Lower leg skin (tissue), 4 donors: ENCODE data around the gene NCL. TPM values are rescaled to one million over a fixed set of nuclear protein-coding genes. Genes with fewer than 3 reads are reported as not detected.
"Not testable (repeated sequence)": the region's sequence is repeated elsewhere in the genome, so short reads cannot be mapped to it uniquely, and the experiment has no call there.

Experiments
- DNase-seq, 2 donors: peaks; one replicate each; pipeline ENCODE4 v3.0.0-alpha.2; 2019; ENCODE audit warnings: low spot score in 2 of 2
- H3K4me3 ChIP-seq: fragments of 200-600 bp; sonication (generic); 2 replicates; pipeline ENCODE4 v1.5.1; 2017; ENCODE audit warnings: mild to moderate bottlenecking, low read depth; ENCODE audit not compliant: poor library complexity, severe bottlenecking
- CTCF ChIP-seq, 3 donors: fragments of 450-650 bp; IDR thresholded peaks; one replicate each; pipeline ENCODE4 v1.5.1; 2016; ENCODE audit warnings: antibody characterized with exemption in 3 of 3, mild to moderate bottlenecking in 3 of 3, moderate library complexity in 2 of 3
- POLR2A ChIP-seq, 2 donors: fragments of 450-650 bp; IDR thresholded peaks; one replicate each; pipeline ENCODE4 v1.6.1; 2016 to 2017; ENCODE audit warnings: antibody characterized with exemption in 2 of 2, mild to moderate bottlenecking in 1 of 2, moderate library complexity in 1 of 2
- WGBS, 2 donors: methylation state at CpG; one replicate each; pipeline ENCODE4 v1.1.5; 2018; 5-methylcytosine and 5-hydroxymethylcytosine counted together
- intact Hi-C: fragments of 100-400 bp; cut with DNase I; formaldehyde crosslinking; loops from one replicate; pipeline ENCODE4 v1.15.0; 2023; ENCODE audit warnings: low total_unique reads
- total RNA-seq, 4 donors: library from RNA; depleted of rRNA; stranded (reverse); fragments of >200 nt; gene quantifications; one replicate each; pipeline ENCODE4 v1.1.0, GENCODE V29; 2016

The NCL gene
- total RNA-seq, 4 donors from 2014 or later: 82.4 to 145 (median 115) TPM

GRCh38 chr2:231412618-231412963 lies 51.7 kb downstream of the NCL start:
- intact Hi-C loops: no loop called here
- no peak for DNase-seq
- H3K4me3 ChIP-seq: no peak overlapping the region
- no peak for TF ChIP-seq POLR2A (IDR thresholded peaks at IDR 0.05)
- TF ChIP-seq CTCF (IDR thresholded peaks at IDR 0.05): no peak
- 21 to 37% methylated on average over 9 of the region's 9 CpGs for WGBS, 2 donors

DNA sequence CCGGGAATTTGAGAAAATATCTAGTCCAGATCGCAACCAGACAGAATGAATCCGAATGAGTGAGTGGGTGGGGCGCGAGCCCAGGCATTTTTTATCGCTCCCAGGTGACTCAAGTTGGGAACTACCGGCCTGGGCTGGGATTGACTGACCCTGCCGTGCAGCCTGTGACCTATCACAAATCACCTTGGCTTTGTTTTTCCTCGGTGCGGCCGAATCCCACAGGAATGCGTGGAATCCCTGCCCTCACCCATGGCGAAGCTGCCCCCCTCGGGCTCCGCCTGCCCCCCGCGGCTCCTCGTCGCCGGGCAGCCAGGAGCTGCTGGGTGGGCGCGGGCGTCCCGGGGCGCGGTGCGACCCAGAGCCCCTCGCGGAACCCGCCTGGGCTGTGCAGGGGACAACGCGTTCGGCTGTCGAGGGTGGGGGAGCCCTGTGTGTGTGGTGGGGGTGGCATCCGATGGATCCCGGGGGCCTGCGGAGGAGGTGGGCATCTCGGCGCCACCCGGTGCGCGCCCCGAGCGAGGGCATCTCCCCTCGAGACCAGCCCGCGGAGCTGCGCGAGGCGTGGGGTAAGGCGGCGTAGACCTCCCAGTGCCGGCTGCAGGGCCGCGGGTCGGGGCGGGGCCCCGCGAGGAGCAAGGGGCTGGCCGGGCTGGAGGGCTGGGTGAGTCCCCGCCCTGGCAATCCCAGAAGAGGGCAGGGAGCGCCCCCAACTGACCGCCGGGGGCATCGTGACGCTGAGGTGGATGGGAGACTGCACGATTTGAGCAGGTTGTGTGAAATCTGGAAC lies 52.3 kb downstream of the NCL start:
- intact Hi-C loops: no loop called here
- H3K4me3 ChIP-seq: peak overlapping the region; percentile 28
- WGBS, 2 donors: 3 to 4% methylated on average over 25 to 30 of the region's 67 CpGs
- TF ChIP-seq POLR2A (IDR thresholded peaks at IDR 0.05) (no peak), CTCF (IDR thresholded peaks at IDR 0.05) (no peak)
- peak; percentile 74 to 95 for DNase-seq

GRCh38 chr2:231411237-231411636 lies 53.0 kb downstream of the NCL start:
- DNase-seq: no peak
- 63 to 65% methylated on average over 3 of the region's 3 CpGs for WGBS, 2 donors
- H3K4me3 ChIP-seq: no peak overlapping the region
- intact Hi-C loops: no loop called here
- no peak for TF ChIP-seq POLR2A (IDR thresholded peaks at IDR 0.05)
- no peak for TF ChIP-seq CTCF (IDR thresholded peaks at IDR 0.05)

GRCh38 chr2:231410293-231411004 lies 53.8 kb downstream of the NCL start:
- intact Hi-C loops: no loop called here
- WGBS, 2 donors: 79 to 82% methylated on average over 6 of the region's 6 CpGs

DNA sequence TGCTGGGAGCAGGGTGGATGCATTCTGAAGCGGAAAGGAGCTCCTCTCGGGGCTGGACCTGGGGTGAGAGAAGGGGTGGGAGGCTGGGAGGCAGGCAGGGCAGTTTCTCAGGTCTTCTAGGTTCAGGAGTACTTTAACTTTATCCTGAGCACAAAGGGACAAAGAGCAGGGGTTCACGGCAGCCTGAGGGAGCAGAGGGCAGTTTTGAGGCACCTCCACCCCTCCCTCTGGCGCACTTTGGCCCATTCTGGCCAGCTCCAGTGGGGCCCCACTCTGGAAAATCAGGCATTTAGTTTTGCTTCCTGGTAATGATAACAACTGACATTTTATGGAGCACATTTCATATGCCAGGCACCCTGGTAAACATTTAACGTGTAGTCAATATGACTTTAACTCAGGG lies 54.5 kb downstream of the NCL start:
- TF ChIP-seq CTCF (IDR thresholded peaks at IDR 0.05) (no peak), POLR2A (IDR thresholded peaks at IDR 0.05) (no peak)
- DNase-seq: no peak
- WGBS, 2 donors: 93 to 94% methylated on average over 5 of the region's 5 CpGs
- intact Hi-C loops: no loop called here
- no peak overlapping the region for H3K4me3 ChIP-seq

More at GRCh38 chr2:231410293-231411004, 53.8 kb downstream of the NCL start:
- TF ChIP-seq CTCF (IDR thresholded peaks at IDR 0.05) (no peak), POLR2A (IDR thresholded peaks at IDR 0.05) (no peak)
- no peak overlapping the region for H3K4me3 ChIP-seq
- no peak for DNase-seq

GRCh38 chr2:231408304-231408703 lies 56.0 kb downstream of the NCL start:
- WGBS, 2 donors: 86 to 88% methylated on average over 9 of the region's 9 CpGs
- H3K4me3 ChIP-seq, intact Hi-C loops, DNase-seq: not testable (repeated sequence)

- DNase-seq, H3K4me3 ChIP-seq, intact Hi-C loops: not testable (repeated sequence)
- WGBS, 2 donors: 69 to 72% methylated on average over 5 of the region's 5 CpGs
Measured at GRCh38 chr2:231407686-231408085, 56.6 kb downstream of the NCL start.

GRCh38 chr2:231405601-231406367 lies 58.5 kb downstream of the NCL start:
- intact Hi-C loops: not testable (repeated sequence)
- WGBS, 2 donors: 16 to 19% methylated on average over 15 to 16 of the region's 16 CpGs

GRCh38 chr2:231404183-231404578 lies 60.1 kb downstream of the NCL start:
- H3K4me3 ChIP-seq, intact Hi-C loops: not testable (repeated sequence)
- WGBS, 2 donors: 89 to 90% methylated on average over 16 of the region's 16 CpGs

More at GRCh38 chr2:231405601-231406367, 58.5 kb downstream of the NCL start:
- not testable (repeated sequence) for DNase-seq, H3K4me3 ChIP-seq

More at GRCh38 chr2:231404183-231404578, 60.1 kb downstream of the NCL start:
- not testable (repeated sequence) for DNase-seq
